Adipose tissue (tissue), 3 donors: Measurements from ENCODE around the gene DBNDD2. TPM values are rescaled to one million over a fixed set of nuclear protein-coding genes. Genes with fewer than 3 reads are reported as not detected.

Experiments used
- H3K27ac ChIP-seq: one replicate; pipeline ENCODE4 v1.5.1; 2013; ENCODE audit warnings: low read depth, low read length
- WGBS, 3 donors: extraction: QIAGEN DNeasy Blood & Tissue Kit; methylation state at CpG; one replicate each; pipeline ENCODE4 v1.1.7; 2013; 5-methylcytosine and 5-hydroxymethylcytosine counted together
- polyA plus RNA-seq, 3 donors: library from polyadenylated mRNA; stranded (reverse); fragments of 200-250 nt; gene quantifications; one replicate each; pipeline ENCODE4 v1.2.3, GENCODE V29; 2013
- donor health status: healthy with polysubstance abuse.
- donor health status: Bipolar disorder and iron deficiency.
- donor health status: healthy.

DBNDD2 gene
- polyA plus RNA-seq, 3 donors, result 29.0 to 48.0 (median 31.3) TPM

- H3K27ac ChIP-seq, result no peak overlapping the region
- 90 to 93% (median 91%) methylated on average over 7 of the region's 7 CpGs for WGBS, 3 donors
Measured at GRCh38 chr20:45409521-45410272, 1.6 kb downstream of the DBNDD2 start.

- WGBS, 3 donors, result 71 to 83% (median 77%) methylated on average over 8 of the region's 8 CpGs
- no peak overlapping the region for H3K27ac ChIP-seq
Measured at GRCh38 chr20:45410887-45411286, 2.8 kb downstream of the DBNDD2 start.

GRCh38 chr20:45412653-45413052, 4.6 kb downstream of the DBNDD2 start:
- no peak overlapping the region for H3K27ac ChIP-seq
- 70 to 86% (median 76%) methylated on average over 5 of the region's 5 CpGs for WGBS, 3 donors

GRCh38 chr20:45413479-45413878, 5.4 kb downstream of the DBNDD2 start:
- WGBS, 3 donors, result 70 to 80% (median 77%) methylated on average over 3 of the region's 3 CpGs
- H3K27ac ChIP-seq, result no peak overlapping the region

- peak within 1 kb of the TSS; percentile 38 for H3K27ac ChIP-seq
- WGBS, 3 donors, result 0% methylated on average over 50 to 52 of the region's 52 CpGs
Measured at GRCh38 chr20:45415822-45416637, 7.9 kb downstream of the DBNDD2 start, which contains the start of gene PIGT. PIGT (plus strand) TSS chr20:45416141; CDS start chr20:45416157, 16 bp downstream.

- no peak overlapping the region for H3K27ac ChIP-seq
- WGBS, 3 donors, result 48 to 80% (median 51%) methylated on average over 2 of the region's 2 CpGs
Measured at GRCh38 chr20:45416917-45417316, 8.8 kb downstream of the DBNDD2 start.

- 65 to 79% (median 70%) methylated on average over 17 of the region's 17 CpGs for WGBS, 3 donors
- H3K27ac ChIP-seq, result no peak overlapping the region
Measured at GRCh38 chr20:45419188-45420091, 11.4 kb downstream of the DBNDD2 start.

GRCh38 chr20:45420125-45420524, 12.0 kb downstream of the DBNDD2 start:
- no peak overlapping the region for H3K27ac ChIP-seq
- WGBS, 3 donors, result 87 to 95% (median 93%) methylated on average over 8 of the region's 8 CpGs

GRCh38 chr20:45423700-45424099, 15.6 kb downstream of the DBNDD2 start:
- H3K27ac ChIP-seq, result no peak overlapping the region
- WGBS, 3 donors, result 87 to 98% (median 89%) methylated on average over 2 of the region's 2 CpGs

- no peak overlapping the region for H3K27ac ChIP-seq
- 92 to 98% (median 95%) methylated on average over 17 of the region's 17 CpGs for WGBS, 3 donors
Measured at GRCh38 chr20:45425561-45425960, 17.5 kb downstream of the DBNDD2 start.

- H3K27ac ChIP-seq, result no peak overlapping the region
- WGBS, 3 donors, result 71 to 83% (median 74%) methylated on average over 5 of the region's 5 CpGs
Measured at GRCh38 chr20:45426320-45427016, 18.4 kb downstream of the DBNDD2 start.

- WGBS, 3 donors, result 65 to 81% (median 80%) methylated on average over 14 of the region's 14 CpGs
- H3K27ac ChIP-seq, result no peak overlapping the region
Measured at GRCh38 chr20:45427236-45428149, 19.4 kb downstream of the DBNDD2 start.

- WGBS, 3 donors, result 77 to 78% (median 78%) methylated on average over 2 of the region's 2 CpGs
- no peak overlapping the region for H3K27ac ChIP-seq
Measured at GRCh38 chr20:45429618-45430017, 21.5 kb downstream of the DBNDD2 start.

- WGBS, 3 donors, result 44 to 82% (median 49%) methylated on average over 5 of the region's 5 CpGs
- H3K27ac ChIP-seq, result no peak overlapping the region
Measured at GRCh38 chr20:45432294-45432693, 24.2 kb downstream of the DBNDD2 start.

- no peak overlapping the region for H3K27ac ChIP-seq
- 63 to 79% (median 71%) methylated on average over 3 of the region's 3 CpGs for WGBS, 3 donors
Measured at GRCh38 chr20:45433316-45433715, 25.2 kb downstream of the DBNDD2 start.

- no peak overlapping the region for H3K27ac ChIP-seq
- WGBS, 3 donors, result 88 to 95% (median 92%) methylated on average over 4 of the region's 4 CpGs
Measured at GRCh38 chr20:45433976-45434375, 25.9 kb downstream of the DBNDD2 start.
